ACHN (cell line): ENCODE data around the gene PCDHA5.
"Not testable (repeated sequence)": the region's sequence is repeated elsewhere in the genome, so short reads cannot be mapped to it uniquely, and the experiment has no call there.

Experiments
- DNase-seq: peaks from one replicate; pipeline ENCODE4 v3.0.0-alpha.2; 2015
- in situ Hi-C: cut with HindIII; loops from 2 replicates; pipeline ENCODE4 v1.10.0; 2017; ENCODE audit warnings: low sequenced_read_pairs, low pct_ligation_motif_present, low pct_unique_long_range_greater_than_20kb

Gene PCDHA5

GRCh38 chr5:140821375-140822280, at the start of gene PCDHA5:
PCDHA5 (plus strand) TSS chr5:140821613.
- in situ Hi-C loops, result no loop called here
- peak; percentile 47 for DNase-seq

DNA sequence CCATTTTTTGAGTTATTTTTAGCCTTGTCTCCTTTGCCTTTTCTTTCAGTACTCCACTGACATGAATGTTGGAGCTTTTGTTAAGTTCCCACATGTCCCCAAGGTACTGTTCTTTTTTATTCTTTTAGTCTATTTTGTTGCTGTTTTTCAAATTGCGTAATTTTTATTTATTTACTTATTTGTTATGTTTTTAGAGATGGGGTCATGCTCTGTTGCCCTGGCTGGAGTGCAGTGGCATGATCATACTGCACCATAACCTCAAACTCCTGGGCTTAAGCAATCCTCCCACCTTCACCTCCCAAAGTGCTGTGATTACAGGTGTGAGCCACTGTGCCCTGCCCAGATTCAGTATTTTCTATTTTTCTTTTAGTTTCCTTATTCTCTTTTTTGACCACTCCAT, 40.9 kb upstream of the PCDHA5 start:
- in situ Hi-C loops, result no loop called here
- no peak for DNase-seq

- no peak for DNase-seq
- in situ Hi-C loops, result no loop called here
Observed at GRCh38 chr5:140785905-140786686, 35.3 kb upstream of the PCDHA5 start, which contains the start of gene PCDHA1. PCDHA1 (plus strand) TSS chr5:140786140.

DNA sequence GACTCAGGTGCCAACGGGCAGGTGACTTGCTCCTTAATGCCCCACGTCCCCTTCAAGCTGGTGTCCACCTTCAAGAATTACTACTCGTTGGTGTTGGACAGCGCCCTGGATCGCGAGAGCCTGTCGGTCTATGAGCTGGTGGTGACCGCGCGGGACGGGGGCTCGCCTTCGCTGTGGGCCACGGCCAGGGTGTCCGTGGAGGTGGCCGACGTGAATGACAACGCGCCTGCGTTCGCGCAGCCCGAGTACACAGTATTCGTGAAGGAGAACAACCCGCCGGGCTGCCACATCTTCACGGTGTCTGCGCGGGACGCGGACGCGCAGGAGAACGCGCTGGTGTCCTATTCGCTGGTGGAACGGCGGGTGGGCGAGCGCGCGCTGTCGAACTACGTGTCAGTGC, 34.0 kb upstream of the PCDHA5 start:
- in situ Hi-C loops, result not testable (repeated sequence)

GRCh38 chr5:140787849-140788504, 33.4 kb upstream of the PCDHA5 start:
- in situ Hi-C loops, DNase-seq: not testable (repeated sequence)

More for the DNA sequence above, 34.0 kb upstream of the PCDHA5 start:
- not testable (repeated sequence) for DNase-seq

DNA sequence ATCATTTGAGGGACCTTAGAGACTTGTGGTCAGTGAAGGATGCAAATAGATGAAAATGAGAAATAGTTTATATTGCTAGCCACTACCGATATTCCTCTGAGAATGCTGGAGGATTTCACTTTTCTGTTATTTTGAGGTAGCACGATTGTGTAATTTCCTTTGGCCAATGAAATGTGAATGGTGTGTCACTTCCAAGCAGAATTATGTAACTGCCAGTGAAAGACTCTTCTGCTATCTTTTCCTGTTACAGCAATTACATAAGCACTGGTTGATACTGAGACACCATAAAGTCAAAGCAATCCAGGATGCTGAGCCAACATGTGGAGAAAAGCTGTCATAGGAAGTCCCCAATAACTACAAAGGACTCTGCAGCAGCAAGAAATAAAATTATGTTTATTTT, 30.3 kb upstream of the PCDHA5 start:
- in situ Hi-C loops, result no loop called here
- no peak for DNase-seq

GRCh38 chr5:140794595-140795258, 26.7 kb upstream of the PCDHA5 start, which contains the start of gene PCDHA2:
PCDHA2 (plus strand) TSS chr5:140794852.
- in situ Hi-C loops, result no loop called here
- DNase-seq, result no peak

GRCh38 chr5:140795259-140795641, 26.2 kb upstream of the PCDHA5 start:
- DNase-seq, result no peak
- in situ Hi-C loops, result no loop called here

GRCh38 chr5:140796072-140796717, 25.2 kb upstream of the PCDHA5 start:
- in situ Hi-C loops, DNase-seq: not testable (repeated sequence)

GRCh38 chr5:140796718-140797095, 24.7 kb upstream of the PCDHA5 start:
- no peak for DNase-seq
- in situ Hi-C loops, result no loop called here

DNA sequence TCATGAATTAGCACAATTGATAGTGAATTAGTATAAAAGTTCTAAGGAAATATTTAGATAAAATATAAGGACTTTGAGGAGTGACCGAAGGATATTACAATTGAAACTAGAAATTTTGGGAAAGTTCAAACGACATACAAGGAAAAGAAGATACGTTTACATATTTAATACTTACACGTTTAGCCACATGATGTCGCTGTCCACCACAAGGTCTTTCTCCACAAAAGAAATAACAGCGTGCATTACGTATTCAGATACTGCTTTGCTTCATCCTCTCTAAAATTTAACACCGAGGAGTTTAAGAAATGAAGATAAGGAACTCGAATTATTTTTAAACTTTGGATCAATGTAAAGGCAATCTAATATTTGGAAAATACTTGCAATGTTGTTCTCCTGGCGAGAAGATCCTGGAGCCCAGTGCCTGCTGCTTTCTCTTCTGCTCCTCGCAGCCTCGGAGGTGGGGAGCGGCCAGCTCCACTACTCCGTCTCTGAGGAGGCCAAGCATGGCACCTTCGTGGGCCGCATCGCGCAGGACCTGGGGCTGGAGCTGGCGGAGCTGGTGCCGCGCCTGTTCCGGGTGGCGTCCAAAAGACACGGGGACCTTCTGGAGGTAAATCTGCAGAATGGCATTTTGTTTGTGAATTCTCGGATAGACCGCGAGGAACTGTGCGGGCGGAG, 20.5 kb upstream of the PCDHA5 start, which contains the start of gene PCDHA3:
Gene PCDHA3, plus strand, starts transcription at position 242 of the 678 bp plus-strand sequence.
- DNase-seq, result no peak
- in situ Hi-C loops, result no loop called here

- in situ Hi-C loops, result no loop called here
- no peak for DNase-seq
Observed at GRCh38 chr5:140801494-140801841, 19.9 kb upstream of the PCDHA5 start.

DNA sequence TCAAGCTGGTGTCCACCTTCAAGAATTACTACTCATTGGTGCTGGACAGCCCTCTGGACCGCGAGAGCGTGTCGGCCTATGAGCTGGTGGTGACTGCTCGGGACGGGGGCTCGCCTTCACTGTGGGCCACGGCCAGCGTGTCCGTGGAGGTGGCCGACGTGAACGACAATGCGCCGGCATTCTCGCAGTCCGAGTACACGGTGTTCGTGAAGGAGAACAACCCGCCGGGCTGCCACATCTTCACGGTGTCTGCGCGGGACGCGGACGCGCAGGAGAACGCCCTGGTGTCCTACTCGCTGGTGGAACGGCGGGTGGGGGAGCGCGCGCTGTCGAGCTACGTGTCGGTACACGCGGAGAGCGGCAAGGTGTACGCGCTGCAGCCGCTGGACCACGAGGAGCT, 19.0 kb upstream of the PCDHA5 start:
- DNase-seq, in situ Hi-C loops: not testable (repeated sequence)

GRCh38 chr5:140802781-140803271, 18.6 kb upstream of the PCDHA5 start:
- in situ Hi-C loops, result no loop called here
- no peak for DNase-seq

GRCh38 chr5:140806834-140807775, 14.3 kb upstream of the PCDHA5 start, which contains the start of gene PCDHA4:
PCDHA4 (plus strand) TSS chr5:140807068.
- in situ Hi-C loops, result no loop called here
- DNase-seq, result no peak

DNA sequence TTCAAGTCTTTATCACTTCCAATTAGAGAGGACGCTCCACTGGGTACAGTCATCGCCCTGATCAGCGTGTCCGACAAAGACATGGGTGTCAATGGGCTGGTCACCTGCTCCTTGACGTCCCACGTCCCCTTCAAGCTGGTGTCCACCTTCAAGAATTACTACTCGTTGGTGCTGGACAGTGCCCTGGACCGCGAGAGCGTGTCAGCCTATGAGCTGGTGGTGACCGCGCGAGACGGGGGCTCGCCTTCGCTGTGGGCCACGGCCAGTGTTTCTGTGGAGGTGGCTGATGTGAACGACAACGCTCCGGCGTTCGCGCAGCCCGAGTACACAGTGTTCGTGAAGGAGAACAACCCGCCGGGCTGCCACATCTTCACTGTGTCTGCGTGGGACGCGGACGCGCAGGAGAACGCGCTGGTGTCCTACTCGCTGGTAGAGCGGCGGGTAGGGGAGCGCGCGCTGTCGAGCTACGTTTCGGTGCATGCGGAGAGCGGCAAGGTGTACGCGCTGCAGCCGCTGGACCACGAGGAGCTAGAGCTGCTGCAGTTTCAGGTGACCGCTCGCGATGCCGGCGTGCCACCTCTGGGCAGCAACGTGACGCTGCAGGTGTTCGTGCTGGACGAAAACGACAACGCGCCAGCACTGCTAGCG, 13.0 kb upstream of the PCDHA5 start:
- DNase-seq, in situ Hi-C loops: not testable (repeated sequence)
